Measurements from ENCODE around the gene EXOC4. TPM values are rescaled to one million over a fixed set of nuclear protein-coding genes. Genes with fewer than 3 reads are reported as not detected.
A peak's percentile ranks its signal among the peaks of the same experiment; 100 is the strongest.

Gene EXOC4
- total RNA-seq, 1 donor from 2014 or later = 65.0 TPM

GRCh38 chr7:133547981-133548380 lies 295.1 kb downstream of the EXOC4 start:
- Mint-ChIP-seq H3K27me3 (ENCODE audit: low read depth) (no peaks in the 10 kb centered on the region), H3K9me3 (no peaks in the 10 kb centered on the region), H3K36me3 (ENCODE audit: low read depth) (no peaks in the 10 kb centered on the region), H3K27ac (no peak overlapping the region), H3K4me3 (ENCODE audit: low read depth) (no peak overlapping the region), H3K4me1 (ENCODE audit: low read depth) (no peaks in the 10 kb centered on the region)
- intact Hi-C loops (cut with micrococcal nuclease) = no loop called here
- no peak for DNase-seq (ENCODE audit: low spot score)

- H3K4me1 Mint-ChIP-seq (ENCODE audit: low read depth) = peaks cover 3% of the 10 kb centered on the region
- no peak overlapping the region for H3K4me3 Mint-ChIP-seq (ENCODE audit: low read depth)
- intact Hi-C loops (cut with micrococcal nuclease) = no loop called here
- DNase-seq (ENCODE audit: low spot score) = no peak
- H3K27me3 Mint-ChIP-seq (ENCODE audit: low read depth) = no peaks in the 10 kb centered on the region
- no peaks in the 10 kb centered on the region for H3K36me3 Mint-ChIP-seq (ENCODE audit: low read depth)
- H3K27ac Mint-ChIP-seq = no peak overlapping the region
- H3K9me3 Mint-ChIP-seq = no peaks in the 10 kb centered on the region
Measured at GRCh38 chr7:133549633-133550032, 296.8 kb downstream of the EXOC4 start.

- intact Hi-C loops (cut with micrococcal nuclease) = no loop called here
- H3K9me3 Mint-ChIP-seq = no peaks in the 10 kb centered on the region
- no peaks in the 10 kb centered on the region for H3K36me3 Mint-ChIP-seq (ENCODE audit: low read depth)
- no peak overlapping the region for H3K4me3 Mint-ChIP-seq (ENCODE audit: low read depth)
- no peak overlapping the region for H3K27ac Mint-ChIP-seq
- H3K4me1 Mint-ChIP-seq (ENCODE audit: low read depth) = peaks cover 3% of the 10 kb centered on the region
- DNase-seq (ENCODE audit: low spot score) = no peak
- no peaks in the 10 kb centered on the region for H3K27me3 Mint-ChIP-seq (ENCODE audit: low read depth)
Measured at GRCh38 chr7:133550145-133550544, 297.3 kb downstream of the EXOC4 start.

- no peaks in the 10 kb centered on the region for H3K27me3 Mint-ChIP-seq (ENCODE audit: low read depth)
- no peaks in the 10 kb centered on the region for H3K9me3 Mint-ChIP-seq
- H3K4me3 Mint-ChIP-seq (ENCODE audit: low read depth) = no peak overlapping the region
- H3K4me1 Mint-ChIP-seq (ENCODE audit: low read depth) = peaks cover 3% of the 10 kb centered on the region
- intact Hi-C loops (cut with micrococcal nuclease) = no loop called here
- H3K36me3 Mint-ChIP-seq (ENCODE audit: low read depth) = no peaks in the 10 kb centered on the region
- no peak for DNase-seq (ENCODE audit: low spot score)
- H3K27ac Mint-ChIP-seq = no peak overlapping the region
Measured at GRCh38 chr7:133550811-133551210, 297.9 kb downstream of the EXOC4 start.

- no peak for DNase-seq (ENCODE audit: low spot score)
- Mint-ChIP-seq H3K4me3 (ENCODE audit: low read depth) (no peak overlapping the region), H3K27ac (no peak overlapping the region), H3K36me3 (ENCODE audit: low read depth) (no peaks in the 10 kb centered on the region), H3K9me3 (no peaks in the 10 kb centered on the region), H3K4me1 (ENCODE audit: low read depth) (peaks cover 3% of the 10 kb centered on the region), H3K27me3 (ENCODE audit: low read depth) (no peaks in the 10 kb centered on the region)
- intact Hi-C loops (cut with micrococcal nuclease) = no loop called here
Measured at GRCh38 chr7:133551466-133551865, 298.6 kb downstream of the EXOC4 start.

GRCh38 chr7:133552079-133552478 lies 299.2 kb downstream of the EXOC4 start:
- no peak for DNase-seq (ENCODE audit: low spot score)
- H3K27me3 Mint-ChIP-seq (ENCODE audit: low read depth) = no peaks in the 10 kb centered on the region
- peaks cover 3% of the 10 kb centered on the region for H3K4me1 Mint-ChIP-seq (ENCODE audit: low read depth)
- no peak overlapping the region for H3K4me3 Mint-ChIP-seq (ENCODE audit: low read depth)
- no peaks in the 10 kb centered on the region for H3K36me3 Mint-ChIP-seq (ENCODE audit: low read depth)
- no peaks in the 10 kb centered on the region for H3K9me3 Mint-ChIP-seq
- intact Hi-C loops (cut with micrococcal nuclease) = no loop called here
- no peak overlapping the region for H3K27ac Mint-ChIP-seq

- peaks cover 3% of the 10 kb centered on the region for H3K4me1 Mint-ChIP-seq (ENCODE audit: low read depth)
- no peak for DNase-seq (ENCODE audit: low spot score)
- H3K4me3 Mint-ChIP-seq (ENCODE audit: low read depth) = no peak overlapping the region
- H3K36me3 Mint-ChIP-seq (ENCODE audit: low read depth) = no peaks in the 10 kb centered on the region
- H3K27ac Mint-ChIP-seq = no peak overlapping the region
- no peaks in the 10 kb centered on the region for H3K27me3 Mint-ChIP-seq (ENCODE audit: low read depth)
- H3K9me3 Mint-ChIP-seq = no peaks in the 10 kb centered on the region
- intact Hi-C loops (cut with micrococcal nuclease) = no loop called here
Measured at GRCh38 chr7:133554330-133554729, 301.5 kb downstream of the EXOC4 start.

- Mint-ChIP-seq H3K4me1 (ENCODE audit: low read depth) (peaks cover 9% of the 10 kb centered on the region), H3K27ac (no peak overlapping the region)
- intact Hi-C loops (cut with micrococcal nuclease) = no loop called here
Measured at GRCh38 chr7:133556048-133556447, 303.2 kb downstream of the EXOC4 start.

GRCh38 chr7:133556553-133556952 lies 303.7 kb downstream of the EXOC4 start:
- intact Hi-C loops (cut with micrococcal nuclease) = no loop called here
- Mint-ChIP-seq H3K27ac (no peak overlapping the region), H3K9me3 (no peaks in the 10 kb centered on the region), H3K4me3 (ENCODE audit: low read depth) (no peak overlapping the region), H3K27me3 (ENCODE audit: low read depth) (no peaks in the 10 kb centered on the region), H3K36me3 (ENCODE audit: low read depth) (peaks cover under 1% of the 10 kb centered on the region), H3K4me1 (ENCODE audit: low read depth) (peaks cover 13% of the 10 kb centered on the region)
- DNase-seq (ENCODE audit: low spot score) = no peak

More at GRCh38 chr7:133556048-133556447, 303.2 kb downstream of the EXOC4 start:
- no peaks in the 10 kb centered on the region for H3K36me3 Mint-ChIP-seq (ENCODE audit: low read depth)
- no peak overlapping the region for H3K4me3 Mint-ChIP-seq (ENCODE audit: low read depth)
- no peaks in the 10 kb centered on the region for H3K9me3 Mint-ChIP-seq
- no peaks in the 10 kb centered on the region for H3K27me3 Mint-ChIP-seq (ENCODE audit: low read depth)
- DNase-seq (ENCODE audit: low spot score) = no peak

- Mint-ChIP-seq H3K9me3 (no peaks in the 10 kb centered on the region), H3K27me3 (ENCODE audit: low read depth) (no peaks in the 10 kb centered on the region), H3K36me3 (ENCODE audit: low read depth) (peaks cover 11% of the 10 kb centered on the region), H3K4me3 (ENCODE audit: low read depth) (no peak overlapping the region), H3K27ac (peak overlapping the region; percentile 55), H3K4me1 (ENCODE audit: low read depth) (peaks cover 12% of the 10 kb centered on the region)
- DNase-seq (ENCODE audit: low spot score) = no peak
- intact Hi-C loops (cut with micrococcal nuclease) = loop anchor here (2.0 kb wide), 1 partner anchor 70 kb away; no protein-coding TSS in a partner anchor
Measured at GRCh38 chr7:133560900-133561299, 308.0 kb downstream of the EXOC4 start.

GRCh38 chr7:133561396-133561795 lies 308.5 kb downstream of the EXOC4 start:
- Mint-ChIP-seq H3K9me3 (no peaks in the 10 kb centered on the region), H3K36me3 (ENCODE audit: low read depth) (peaks cover 14% of the 10 kb centered on the region), H3K4me3 (ENCODE audit: low read depth) (no peak overlapping the region), H3K4me1 (ENCODE audit: low read depth) (peaks cover 12% of the 10 kb centered on the region), H3K27me3 (ENCODE audit: low read depth) (no peaks in the 10 kb centered on the region), H3K27ac (peak overlapping the region; percentile 50)
- no peak for DNase-seq (ENCODE audit: low spot score)
- intact Hi-C loops (cut with micrococcal nuclease) = loop anchor here (2.0 kb wide), 1 partner anchor 71 kb away; no protein-coding TSS in a partner anchor

GRCh38 chr7:133562621-133563020 lies 309.7 kb downstream of the EXOC4 start:
- Mint-ChIP-seq H3K27me3 (ENCODE audit: low read depth) (no peaks in the 10 kb centered on the region), H3K9me3 (no peaks in the 10 kb centered on the region), H3K27ac (no peak overlapping the region), H3K4me1 (ENCODE audit: low read depth) (peaks cover 12% of the 10 kb centered on the region), H3K4me3 (ENCODE audit: low read depth) (no peak overlapping the region), H3K36me3 (ENCODE audit: low read depth) (peaks cover 14% of the 10 kb centered on the region)
- intact Hi-C loops (cut with micrococcal nuclease) = no loop called here
- no peak for DNase-seq (ENCODE audit: low spot score)

- no peaks in the 10 kb centered on the region for H3K27me3 Mint-ChIP-seq (ENCODE audit: low read depth)
- peaks cover 14% of the 10 kb centered on the region for H3K36me3 Mint-ChIP-seq (ENCODE audit: low read depth)
- no peak for DNase-seq (ENCODE audit: low spot score)
- H3K4me3 Mint-ChIP-seq (ENCODE audit: low read depth) = no peak overlapping the region
- intact Hi-C loops (cut with micrococcal nuclease) = no loop called here
- H3K27ac Mint-ChIP-seq = no peak overlapping the region
- peaks cover 12% of the 10 kb centered on the region for H3K4me1 Mint-ChIP-seq (ENCODE audit: low read depth)
- H3K9me3 Mint-ChIP-seq = no peaks in the 10 kb centered on the region
Measured at GRCh38 chr7:133563251-133563650, 310.4 kb downstream of the EXOC4 start.

GRCh38 chr7:133564484-133564883 lies 311.6 kb downstream of the EXOC4 start:
- H3K36me3 Mint-ChIP-seq (ENCODE audit: low read depth) = peaks cover 14% of the 10 kb centered on the region
- intact Hi-C loops (cut with micrococcal nuclease) = no loop called here

More at GRCh38 chr7:133564484-133564883, 311.6 kb downstream of the EXOC4 start:
- Mint-ChIP-seq H3K27ac (no peak overlapping the region), H3K27me3 (ENCODE audit: low read depth) (no peaks in the 10 kb centered on the region), H3K4me1 (ENCODE audit: low read depth) (peaks cover 12% of the 10 kb centered on the region), H3K9me3 (no peaks in the 10 kb centered on the region), H3K4me3 (ENCODE audit: low read depth) (no peak overlapping the region)
- DNase-seq (ENCODE audit: low spot score) = no peak
